HepG2 (cell line): Measurements from ENCODE around the gene CHID1. TPM values are rescaled to one million over a fixed set of nuclear protein-coding genes. Genes with fewer than 3 reads are reported as not detected.

Experiments
- CC2D1A ChIP-seq: sonication (generic); formaldehyde crosslinking; IDR thresholded peaks from 2 replicates; pipeline ENCODE4 v1.8.1; 2023; ENCODE audit warnings: mild to moderate bottlenecking, missing genetic modification reagents
- HOXA9 ChIP-seq: sonication (generic); formaldehyde crosslinking; IDR thresholded peaks from 2 replicates; pipeline ENCODE4 v1.8.1; 2022; ENCODE audit warnings: missing genetic modification reagents, mild to moderate bottlenecking, moderate library complexity, borderline replicate concordance
- MED1 ChIP-seq: sonication (generic); formaldehyde crosslinking; IDR thresholded peaks from 2 replicates; pipeline ENCODE4 v1.4.0; 2020; ENCODE audit warnings: missing genetic modification reagents
- SIX4 ChIP-seq: sonication (generic); formaldehyde crosslinking; IDR thresholded peaks from 2 replicates; pipeline ENCODE4 v1.4.0; 2020; ENCODE audit warnings: missing genetic modification reagents
- ZBTB2 ChIP-seq: sonication (generic); formaldehyde crosslinking; IDR thresholded peaks from 2 replicates; pipeline ENCODE4 v1.8.0; 2022; ENCODE audit warnings: low read depth, missing genetic modification reagents
- ZBTB20 ChIP-seq: sonication (generic); formaldehyde crosslinking; IDR thresholded peaks from 2 replicates; pipeline ENCODE4 v1.8.1; 2023; ENCODE audit warnings: missing genetic modification reagents, low read depth, mild to moderate bottlenecking, borderline replicate concordance
- ZFP62 ChIP-seq: sonication (generic); formaldehyde crosslinking; IDR thresholded peaks from 2 replicates; pipeline ENCODE4 v1.4.0; 2020; ENCODE audit warnings: missing genetic modification reagents
- ZFX ChIP-seq: sonication (generic); formaldehyde crosslinking; IDR thresholded peaks from 2 replicates; pipeline ENCODE4 v1.4.0; 2020; ENCODE audit warnings: mild to moderate bottlenecking, low read depth, missing genetic modification reagents, moderate library complexity
- ZNF274 ChIP-seq: sonication (generic); formaldehyde crosslinking; IDR thresholded peaks from 2 replicates; pipeline ENCODE4 v1.5.1; 2020; ENCODE audit warnings: mild to moderate bottlenecking, missing genetic modification reagents
- ZNF33A ChIP-seq: sonication (generic); formaldehyde crosslinking; IDR thresholded peaks from 2 replicates; pipeline ENCODE4 v1.5.1; 2020; ENCODE audit warnings: missing genetic modification reagents, mild to moderate bottlenecking, moderate library complexity, borderline replicate concordance
- ZNF512 ChIP-seq: sonication (generic); formaldehyde crosslinking; IDR thresholded peaks from 2 replicates; pipeline ENCODE4 v1.4.0; 2020; ENCODE audit warnings: mild to moderate bottlenecking, missing genetic modification reagents
- polyA plus RNA-seq, 8 experiments: library from polyadenylated mRNA; depleted of rRNA in 3 of 8; stranded (reverse) in 7 of 8; unstranded in 1 of 8; fragments of >200 nt; fragmentation: Illumina TruSeq in 4 of 8; extraction: Trizol in 4 of 8; gene quantifications; 2 replicates each; pipeline versions ENCODE4 v1.2.1 to v1.2.3, GENCODE V29; 2011 to 2016; ENCODE audit warnings: low read depth in 4 of 8, missing spikeins in 1 of 8, mixed read lengths in 1 of 8; ENCODE audit not compliant: insufficient read depth in 1 of 8
- total RNA-seq, 5 experiments: library from RNA; depleted of rRNA; stranded (reverse); fragments of >200 nt; fragmentation: Illumina TruSeq; extraction: Trizol; gene quantifications; 2 replicates each; pipeline ENCODE4 v1.2.3, GENCODE V29; 2016; ENCODE audit warnings: low read depth in 1 of 5
- TF ChIP-seq, protein P1 (sequence below): sonication (generic); formaldehyde crosslinking; IDR thresholded peaks from 2 replicates; pipeline ENCODE4 v1.4.0; 2020; ENCODE audit warnings: mild to moderate bottlenecking, missing genetic modification reagents, borderline replicate concordance
- TF ChIP-seq, protein P2 (sequence below): sonication (generic); formaldehyde crosslinking; IDR thresholded peaks from 2 replicates; pipeline ENCODE4 v1.5.1; 2020; ENCODE audit warnings: mild to moderate bottlenecking, missing genetic modification reagents, borderline replicate concordance

The CHID1 gene
- total and polyA plus RNA-seq, 2 of the 13 experiments (the other 11 are each of a cell fraction or from before 2014, with no cell fraction given) = 65.1 to 93.6 TPM

DNA sequence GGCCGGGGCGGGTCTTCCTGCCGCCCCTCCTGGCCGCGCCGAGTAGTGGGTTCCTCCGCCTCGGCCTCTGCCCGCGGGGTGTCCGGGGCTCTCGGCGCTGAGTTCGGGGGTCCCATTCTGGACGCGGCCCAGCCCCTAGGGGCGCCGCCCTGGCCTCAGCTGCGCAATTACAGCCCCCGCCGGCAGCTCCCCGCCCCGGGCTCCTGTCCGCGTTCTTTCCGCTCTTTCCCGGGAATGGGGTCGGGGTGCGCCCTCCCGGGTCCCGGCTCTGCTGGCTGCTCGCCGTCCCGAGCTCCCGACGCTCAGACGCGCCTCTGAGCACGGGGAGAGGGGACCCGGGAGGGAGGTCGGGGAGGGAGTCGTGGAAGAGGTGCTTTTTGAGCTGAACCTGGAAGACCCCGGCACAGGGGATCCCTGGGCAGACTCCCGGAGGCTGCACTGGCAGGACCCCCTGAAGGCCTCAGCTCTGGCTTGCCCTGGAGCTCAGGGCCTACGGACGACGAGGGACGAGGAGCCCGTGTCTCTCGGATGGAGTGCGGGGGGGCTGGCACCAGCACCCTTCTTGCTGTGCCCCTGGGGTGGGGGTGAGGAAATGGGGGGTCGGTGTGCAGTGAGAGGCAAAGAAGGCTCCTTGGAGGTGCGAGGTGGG lies 67.4 kb downstream of the CHID1 start (continued):
- TF ChIP-seq, protein P1, sequence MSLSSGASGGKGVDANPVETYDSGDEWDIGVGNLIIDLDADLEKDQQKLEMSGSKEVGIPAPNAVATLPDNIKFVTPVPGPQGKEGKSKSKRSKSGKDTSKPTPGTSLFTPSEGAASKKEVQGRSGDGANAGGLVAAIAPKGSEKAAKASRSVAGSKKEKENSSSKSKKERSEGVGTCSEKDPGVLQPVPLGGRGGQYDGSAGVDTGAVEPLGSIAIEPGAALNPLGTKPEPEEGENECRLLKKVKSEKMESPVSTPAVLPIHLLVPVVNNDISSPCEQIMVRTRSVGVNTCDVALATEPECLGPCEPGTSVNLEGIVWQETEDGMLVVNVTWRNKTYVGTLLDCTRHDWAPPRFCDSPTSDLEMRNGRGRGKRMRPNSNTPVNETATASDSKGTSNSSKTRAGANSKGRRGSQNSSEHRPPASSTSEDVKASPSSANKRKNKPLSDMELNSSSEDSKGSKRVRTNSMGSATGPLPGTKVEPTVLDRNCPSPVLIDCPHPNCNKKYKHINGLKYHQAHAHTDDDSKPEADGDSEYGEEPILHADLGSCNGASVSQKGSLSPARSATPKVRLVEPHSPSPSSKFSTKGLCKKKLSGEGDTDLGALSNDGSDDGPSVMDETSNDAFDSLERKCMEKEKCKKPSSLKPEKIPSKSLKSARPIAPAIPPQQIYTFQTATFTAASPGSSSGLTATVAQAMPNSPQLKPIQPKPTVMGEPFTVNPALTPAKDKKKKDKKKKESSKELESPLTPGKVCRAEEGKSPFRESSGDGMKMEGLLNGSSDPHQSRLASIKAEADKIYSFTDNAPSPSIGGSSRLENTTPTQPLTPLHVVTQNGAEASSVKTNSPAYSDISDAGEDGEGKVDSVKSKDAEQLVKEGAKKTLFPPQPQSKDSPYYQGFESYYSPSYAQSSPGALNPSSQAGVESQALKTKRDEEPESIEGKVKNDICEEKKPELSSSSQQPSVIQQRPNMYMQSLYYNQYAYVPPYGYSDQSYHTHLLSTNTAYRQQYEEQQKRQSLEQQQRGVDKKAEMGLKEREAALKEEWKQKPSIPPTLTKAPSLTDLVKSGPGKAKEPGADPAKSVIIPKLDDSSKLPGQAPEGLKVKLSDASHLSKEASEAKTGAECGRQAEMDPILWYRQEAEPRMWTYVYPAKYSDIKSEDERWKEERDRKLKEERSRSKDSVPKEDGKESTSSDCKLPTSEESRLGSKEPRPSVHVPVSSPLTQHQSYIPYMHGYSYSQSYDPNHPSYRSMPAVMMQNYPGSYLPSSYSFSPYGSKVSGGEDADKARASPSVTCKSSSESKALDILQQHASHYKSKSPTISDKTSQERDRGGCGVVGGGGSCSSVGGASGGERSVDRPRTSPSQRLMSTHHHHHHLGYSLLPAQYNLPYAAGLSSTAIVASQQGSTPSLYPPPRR (CRISPR knock-in tag) = 0 out of 2 replicates have a peak, but pooled peaks have one; percentile 2
- TF ChIP-seq CC2D1A (CRISPR knock-in tag) (no peak), ZFX (CRISPR knock-in tag) (peak; percentile 10; the same call in 1 of the 2 replicates), ZNF33A (CRISPR knock-in tag) (no peak), ZNF274 (CRISPR knock-in tag) (no peak), ZBTB2 (0 out of 2 replicates have a peak, but pooled peaks have one; percentile 7), SIX4 (CRISPR knock-in tag) (no peak), ZBTB20 (CRISPR knock-in tag) (no peak; the same call in 1 of the 2 replicates), ZFP62 (CRISPR knock-in tag) (no peak), HOXA9 (CRISPR knock-in tag) (0 out of 2 replicates have a peak, but pooled peaks have one; percentile 13), ZNF512 (no peak), MED1 (no peak)
- TF ChIP-seq, protein P2, sequence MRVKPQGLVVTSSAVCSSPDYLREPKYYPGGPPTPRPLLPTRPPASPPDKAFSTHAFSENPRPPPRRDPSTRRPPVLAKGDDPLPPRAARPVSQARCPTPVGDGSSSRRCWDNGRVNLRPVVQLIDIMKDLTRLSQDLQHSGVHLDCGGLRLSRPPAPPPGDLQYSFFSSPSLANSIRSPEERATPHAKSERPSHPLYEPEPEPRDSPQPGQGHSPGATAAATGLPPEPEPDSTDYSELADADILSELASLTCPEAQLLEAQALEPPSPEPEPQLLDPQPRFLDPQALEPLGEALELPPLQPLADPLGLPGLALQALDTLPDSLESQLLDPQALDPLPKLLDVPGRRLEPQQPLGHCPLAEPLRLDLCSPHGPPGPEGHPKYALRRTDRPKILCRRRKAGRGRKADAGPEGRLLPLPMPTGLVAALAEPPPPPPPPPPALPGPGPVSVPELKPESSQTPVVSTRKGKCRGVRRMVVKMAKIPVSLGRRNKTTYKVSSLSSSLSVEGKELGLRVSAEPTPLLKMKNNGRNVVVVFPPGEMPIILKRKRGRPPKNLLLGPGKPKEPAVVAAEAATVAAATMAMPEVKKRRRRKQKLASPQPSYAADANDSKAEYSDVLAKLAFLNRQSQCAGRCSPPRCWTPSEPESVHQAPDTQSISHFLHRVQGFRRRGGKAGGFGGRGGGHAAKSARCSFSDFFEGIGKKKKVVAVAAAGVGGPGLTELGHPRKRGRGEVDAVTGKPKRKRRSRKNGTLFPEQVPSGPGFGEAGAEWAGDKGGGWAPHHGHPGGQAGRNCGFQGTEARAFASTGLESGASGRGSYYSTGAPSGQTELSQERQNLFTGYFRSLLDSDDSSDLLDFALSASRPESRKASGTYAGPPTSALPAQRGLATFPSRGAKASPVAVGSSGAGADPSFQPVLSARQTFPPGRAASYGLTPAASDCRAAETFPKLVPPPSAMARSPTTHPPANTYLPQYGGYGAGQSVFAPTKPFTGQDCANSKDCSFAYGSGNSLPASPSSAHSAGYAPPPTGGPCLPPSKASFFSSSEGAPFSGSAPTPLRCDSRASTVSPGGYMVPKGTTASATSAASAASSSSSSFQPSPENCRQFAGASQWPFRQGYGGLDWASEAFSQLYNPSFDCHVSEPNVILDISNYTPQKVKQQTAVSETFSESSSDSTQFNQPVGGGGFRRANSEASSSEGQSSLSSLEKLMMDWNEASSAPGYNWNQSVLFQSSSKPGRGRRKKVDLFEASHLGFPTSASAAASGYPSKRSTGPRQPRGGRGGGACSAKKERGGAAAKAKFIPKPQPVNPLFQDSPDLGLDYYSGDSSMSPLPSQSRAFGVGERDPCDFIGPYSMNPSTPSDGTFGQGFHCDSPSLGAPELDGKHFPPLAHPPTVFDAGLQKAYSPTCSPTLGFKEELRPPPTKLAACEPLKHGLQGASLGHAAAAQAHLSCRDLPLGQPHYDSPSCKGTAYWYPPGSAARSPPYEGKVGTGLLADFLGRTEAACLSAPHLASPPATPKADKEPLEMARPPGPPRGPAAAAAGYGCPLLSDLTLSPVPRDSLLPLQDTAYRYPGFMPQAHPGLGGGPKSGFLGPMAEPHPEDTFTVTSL (CRISPR knock-in tag) = no peak
